Hematopoietic multipotent progenitor cell treated with erythropoietin and hydrocortisone succinate and interleukin-3 and kit ligand, for 4 days (in vitro differentiated cells): Measurements from ENCODE around the gene NPBWR2.
A peak's percentile ranks its signal among the peaks of the same experiment; 100 is the strongest.

Source experiments
- DNase-seq: peaks from one replicate; pipeline ENCODE4 v3.0.0-alpha.2; 2015

The NPBWR2 gene

GRCh38 chr20:64055893-64056638 is 51.3 kb downstream of the NPBWR2 start:
- DNase-seq, result no peak

DNA sequence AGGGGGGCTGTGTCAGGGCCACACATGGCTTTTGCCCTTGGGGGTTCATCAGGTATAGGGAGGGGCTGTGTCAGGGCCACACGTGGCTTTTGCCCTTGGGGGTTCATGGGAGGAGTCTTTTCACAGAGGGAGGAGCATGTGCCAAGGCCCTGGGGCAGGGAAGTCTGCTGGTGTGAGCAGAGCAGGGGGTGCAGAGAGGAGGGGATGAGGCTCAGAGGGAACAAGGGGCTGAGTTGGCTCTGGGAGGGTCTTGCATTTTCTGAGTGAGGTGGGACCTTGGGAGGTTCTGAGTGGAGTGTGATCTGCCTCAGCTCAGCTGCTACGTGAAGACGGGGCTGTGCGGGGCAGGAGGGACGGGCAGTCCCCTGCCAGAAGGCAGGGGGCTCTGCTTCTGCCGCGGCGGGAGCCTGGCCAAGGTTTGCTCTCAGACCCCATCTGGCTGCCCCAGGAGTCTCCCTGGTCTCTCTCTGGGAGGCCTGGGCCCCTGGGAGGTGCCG is 51.9 kb downstream of the NPBWR2 start:
- DNase-seq, result no peak

GRCh38 chr20:64053841-64054661 is 53.3 kb downstream of the NPBWR2 start:
- DNase-seq, result peak; percentile 77
